GM21423 (cell line): ENCODE measurements around the gene PKP4.
A peak's percentile ranks its signal among the peaks of the same experiment; 100 is the strongest.
"Not testable (repeated sequence)": the region's sequence is repeated elsewhere in the genome, so short reads cannot be mapped to it uniquely, and the experiment has no call there.

ENCODE experiments used
- ATAC-seq: cut with Tn5 transposase; IDR thresholded peaks from one replicate; pipeline ENCODE4 v1.9.1; 2021; ENCODE audit warnings: mild to moderate bottlenecking, moderate library complexity; ENCODE audit not compliant: unreplicated experiment

Gene PKP4, protein sequence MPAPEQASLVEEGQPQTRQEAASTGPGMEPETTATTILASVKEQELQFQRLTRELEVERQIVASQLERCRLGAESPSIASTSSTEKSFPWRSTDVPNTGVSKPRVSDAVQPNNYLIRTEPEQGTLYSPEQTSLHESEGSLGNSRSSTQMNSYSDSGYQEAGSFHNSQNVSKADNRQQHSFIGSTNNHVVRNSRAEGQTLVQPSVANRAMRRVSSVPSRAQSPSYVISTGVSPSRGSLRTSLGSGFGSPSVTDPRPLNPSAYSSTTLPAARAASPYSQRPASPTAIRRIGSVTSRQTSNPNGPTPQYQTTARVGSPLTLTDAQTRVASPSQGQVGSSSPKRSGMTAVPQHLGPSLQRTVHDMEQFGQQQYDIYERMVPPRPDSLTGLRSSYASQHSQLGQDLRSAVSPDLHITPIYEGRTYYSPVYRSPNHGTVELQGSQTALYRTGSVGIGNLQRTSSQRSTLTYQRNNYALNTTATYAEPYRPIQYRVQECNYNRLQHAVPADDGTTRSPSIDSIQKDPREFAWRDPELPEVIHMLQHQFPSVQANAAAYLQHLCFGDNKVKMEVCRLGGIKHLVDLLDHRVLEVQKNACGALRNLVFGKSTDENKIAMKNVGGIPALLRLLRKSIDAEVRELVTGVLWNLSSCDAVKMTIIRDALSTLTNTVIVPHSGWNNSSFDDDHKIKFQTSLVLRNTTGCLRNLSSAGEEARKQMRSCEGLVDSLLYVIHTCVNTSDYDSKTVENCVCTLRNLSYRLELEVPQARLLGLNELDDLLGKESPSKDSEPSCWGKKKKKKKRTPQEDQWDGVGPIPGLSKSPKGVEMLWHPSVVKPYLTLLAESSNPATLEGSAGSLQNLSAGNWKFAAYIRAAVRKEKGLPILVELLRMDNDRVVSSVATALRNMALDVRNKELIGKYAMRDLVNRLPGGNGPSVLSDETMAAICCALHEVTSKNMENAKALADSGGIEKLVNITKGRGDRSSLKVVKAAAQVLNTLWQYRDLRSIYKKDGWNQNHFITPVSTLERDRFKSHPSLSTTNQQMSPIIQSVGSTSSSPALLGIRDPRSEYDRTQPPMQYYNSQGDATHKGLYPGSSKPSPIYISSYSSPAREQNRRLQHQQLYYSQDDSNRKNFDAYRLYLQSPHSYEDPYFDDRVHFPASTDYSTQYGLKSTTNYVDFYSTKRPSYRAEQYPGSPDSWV

DNA sequence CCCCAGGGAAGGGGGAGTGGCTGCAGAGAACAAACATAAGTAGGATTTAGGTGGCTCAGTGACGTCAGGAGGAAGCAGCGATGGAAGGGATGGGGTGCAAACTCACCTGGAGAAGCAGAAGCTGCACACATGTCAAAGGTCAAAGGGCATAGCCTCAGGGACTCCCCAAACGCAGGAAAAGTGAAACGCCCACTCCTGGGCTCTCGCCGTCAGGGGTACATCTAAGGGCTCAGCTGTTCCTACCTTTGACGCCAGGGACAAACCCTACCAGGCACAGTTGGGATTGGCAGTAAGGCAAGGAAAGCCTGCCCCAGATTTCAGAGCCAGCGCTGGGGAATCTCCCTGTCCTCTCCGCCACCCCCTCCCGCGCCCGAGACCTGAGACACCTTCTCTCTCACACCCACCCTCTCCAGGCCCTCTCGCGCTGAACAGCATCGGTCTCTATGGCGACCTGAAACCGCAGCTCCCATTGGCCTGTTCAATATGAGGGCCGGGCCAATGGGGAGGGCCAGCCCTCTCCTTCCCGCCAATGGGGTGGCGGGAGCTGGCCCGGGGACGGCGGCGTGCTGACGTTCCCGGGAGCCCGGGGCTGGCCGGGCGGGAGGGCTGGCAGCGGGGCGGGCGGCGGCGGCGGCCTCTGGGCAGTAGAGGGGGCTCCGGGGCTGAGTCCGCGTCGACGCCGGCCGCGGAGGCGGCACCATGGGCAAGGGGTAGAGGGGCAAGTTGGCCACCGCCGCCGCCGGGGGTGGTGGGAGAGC, at the start of gene PKP4, which contains the start of gene CCDC148:
TSS of gene PKP4 (plus strand) at position 644 of the 758 bp plus-strand sequence. CDS start 76,233 bp downstream, outside the sequence.
TSS of gene CCDC148 (minus strand) at position 445 of the 758 bp plus-strand sequence. CDS start at position 131, 314 bp downstream.
- ATAC-seq: peak; percentile 92

DNA sequence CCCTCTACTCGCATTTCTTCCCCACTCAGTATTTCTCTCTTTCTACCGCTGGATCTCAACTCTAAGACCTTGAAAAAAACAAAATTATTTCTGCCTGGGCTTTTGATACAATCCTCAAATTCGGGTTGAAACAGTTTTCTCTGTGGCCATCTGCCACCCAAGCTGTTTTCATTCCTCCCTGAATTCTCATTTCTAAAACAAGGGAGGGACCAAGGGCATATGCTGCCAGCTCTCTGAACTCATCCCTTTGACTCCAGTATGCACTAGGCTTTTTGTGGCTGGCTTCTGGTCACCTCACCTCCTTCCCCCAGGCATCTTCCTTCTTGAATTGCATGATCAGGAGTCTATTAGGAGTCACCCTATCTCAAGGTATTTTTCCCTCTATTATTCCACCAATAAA, 49.7 kb upstream of the PKP4 start:
- ATAC-seq: no peak

DNA sequence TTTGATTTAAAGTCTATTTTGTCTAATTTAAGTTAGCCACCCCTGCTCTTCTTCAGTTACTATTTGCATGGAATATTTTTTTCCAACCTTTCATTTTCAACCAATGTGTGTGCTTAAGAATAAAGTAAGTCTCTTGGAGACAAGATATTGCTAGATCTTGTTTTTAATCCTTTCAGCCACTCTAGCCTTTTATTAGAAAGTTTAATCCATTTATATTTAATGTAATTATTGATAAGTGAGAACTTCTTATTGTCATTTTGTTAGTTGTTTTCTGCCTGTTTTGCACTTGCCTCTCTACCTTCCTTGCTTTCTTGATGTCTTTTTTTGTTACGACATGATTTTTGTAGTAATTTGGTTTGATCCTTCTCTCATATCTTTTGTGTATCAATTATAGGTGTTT, 46.6 kb upstream of the PKP4 start:
- no peak for ATAC-seq

DNA sequence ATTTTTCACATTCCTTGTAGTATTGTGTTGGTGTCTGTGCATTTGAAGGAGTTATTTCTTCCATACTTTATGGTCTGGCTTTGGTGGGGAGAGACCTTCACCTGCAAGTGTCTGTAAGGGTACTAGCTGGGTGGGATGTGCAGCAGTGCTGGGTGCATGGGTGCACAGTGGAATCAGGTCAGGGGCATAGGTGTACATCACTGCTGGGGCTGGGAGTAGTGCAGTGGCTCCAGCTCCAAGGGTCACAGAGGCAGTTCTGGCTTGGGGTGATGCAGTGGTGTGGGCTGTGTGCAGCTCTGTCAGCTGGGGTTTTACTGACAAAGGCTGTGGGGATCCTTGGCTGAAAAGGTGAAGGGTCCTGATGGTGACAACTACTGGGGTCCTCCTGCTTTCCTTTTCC, 45.0 kb upstream of the PKP4 start:
- no peak for ATAC-seq

DNA sequence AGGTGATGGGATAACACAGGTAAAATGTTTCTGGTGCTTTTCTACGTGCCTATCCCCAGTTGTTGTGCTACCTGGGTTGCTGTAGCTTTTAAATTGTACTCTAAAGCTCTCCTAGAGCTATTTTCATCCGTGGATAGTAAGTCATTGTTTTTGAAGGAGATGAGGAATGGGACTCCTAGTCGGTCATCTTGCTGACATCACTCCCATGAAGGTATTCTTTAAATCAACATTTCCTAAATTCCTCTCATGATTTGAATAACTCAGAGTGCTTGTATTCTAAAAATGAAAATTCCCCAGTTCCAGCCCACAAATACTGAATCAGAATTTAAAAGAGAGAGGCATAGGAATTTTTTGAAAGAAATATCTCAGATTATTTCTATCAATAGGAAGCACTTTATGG, 44.5 kb upstream of the PKP4 start:
- ATAC-seq: no peak

DNA sequence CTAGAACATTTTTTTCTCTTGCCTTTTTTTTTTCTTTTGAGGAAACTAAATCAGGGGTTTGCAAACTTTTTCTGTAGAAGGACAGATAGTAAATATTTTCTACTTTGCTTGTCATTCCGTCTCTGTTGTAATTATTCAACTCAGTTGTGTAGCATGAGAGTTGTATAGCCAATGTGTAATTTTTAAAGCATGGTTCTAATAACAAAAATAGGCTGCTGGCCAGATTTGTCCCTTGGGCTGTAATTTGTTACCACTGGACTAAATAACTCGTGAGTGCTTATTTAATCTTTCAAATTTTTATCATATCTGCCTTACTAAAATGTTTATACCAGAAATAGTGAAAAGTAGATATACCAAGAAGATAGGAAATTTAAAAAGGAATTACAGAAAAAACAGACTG, 43.2 kb upstream of the PKP4 start:
- no peak for ATAC-seq

DNA sequence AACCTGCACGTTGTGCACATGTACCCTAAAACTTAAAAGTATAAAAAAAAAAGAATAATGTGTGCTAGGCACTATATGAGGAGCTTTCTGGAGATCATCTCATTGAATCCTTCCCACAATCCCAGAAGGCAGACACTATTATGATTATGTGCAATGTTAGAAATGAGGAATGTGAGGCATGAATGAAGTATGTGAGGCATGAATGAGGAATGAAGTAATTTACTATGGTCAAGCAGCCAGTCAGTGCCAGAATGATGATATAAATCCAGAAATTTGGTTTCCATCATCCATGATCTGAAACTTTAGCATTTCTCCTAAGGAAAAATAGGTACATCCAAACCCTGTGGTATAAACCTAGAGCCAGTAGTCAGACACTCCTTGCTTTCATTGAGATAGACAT, 42.2 kb upstream of the PKP4 start:
- ATAC-seq: no peak

DNA sequence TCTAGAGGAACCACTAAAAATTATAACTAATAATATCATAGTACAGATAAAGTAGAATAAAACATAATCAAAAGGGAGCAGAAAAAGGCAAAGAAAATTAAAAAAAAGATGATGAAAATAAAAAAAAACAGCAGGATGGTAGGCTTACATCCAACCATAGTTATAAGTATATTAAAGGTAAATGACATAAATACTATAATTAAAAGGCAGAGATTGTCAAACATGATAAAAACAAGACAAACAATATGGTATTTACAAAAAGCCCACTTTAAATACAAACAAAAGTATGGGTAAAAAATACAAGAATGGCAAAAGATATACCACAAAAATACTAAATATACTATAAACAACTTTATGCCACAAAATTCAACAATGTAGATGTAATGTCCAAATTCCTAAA, 24.6 kb upstream of the PKP4 start:
- no peak for ATAC-seq

DNA sequence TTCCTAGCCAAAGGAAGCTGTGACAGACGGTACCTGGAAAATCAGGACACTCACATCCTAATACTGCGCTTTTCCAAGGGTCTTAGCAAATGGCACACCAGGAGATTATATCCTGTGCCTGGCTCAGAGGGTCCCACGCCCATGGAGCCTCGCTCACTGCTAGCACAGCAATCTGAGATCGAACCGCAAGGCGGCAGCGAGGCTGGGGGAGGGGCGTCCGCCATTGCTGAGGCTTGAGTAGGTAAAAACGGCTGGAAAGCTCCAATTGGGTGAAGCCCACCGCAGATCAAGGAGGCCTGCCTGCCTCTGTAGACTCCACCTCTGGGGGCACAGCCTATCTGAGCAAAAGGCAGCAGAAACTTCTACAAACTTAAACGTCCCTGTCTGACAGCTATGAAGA, 23.0 kb upstream of the PKP4 start:
- ATAC-seq: not testable (repeated sequence)

DNA sequence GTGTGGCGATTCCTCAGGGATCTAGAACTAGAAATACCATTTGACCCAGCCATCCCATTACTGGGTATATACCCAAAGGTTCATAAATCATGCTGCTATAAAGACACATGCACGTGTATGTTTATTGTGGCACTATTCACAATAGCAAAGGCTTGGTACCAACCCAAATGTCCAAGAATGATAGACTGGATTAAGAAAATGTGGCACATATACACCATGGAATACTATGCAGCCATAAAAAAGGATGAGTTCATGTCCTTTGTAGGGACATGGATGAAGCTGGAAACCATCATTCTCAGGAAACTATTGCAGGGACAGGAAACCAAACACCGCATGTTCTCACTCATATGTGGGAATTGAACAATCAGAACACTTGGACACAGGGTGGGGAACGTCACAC, 17.7 kb upstream of the PKP4 start:
- not testable (repeated sequence) for ATAC-seq

DNA sequence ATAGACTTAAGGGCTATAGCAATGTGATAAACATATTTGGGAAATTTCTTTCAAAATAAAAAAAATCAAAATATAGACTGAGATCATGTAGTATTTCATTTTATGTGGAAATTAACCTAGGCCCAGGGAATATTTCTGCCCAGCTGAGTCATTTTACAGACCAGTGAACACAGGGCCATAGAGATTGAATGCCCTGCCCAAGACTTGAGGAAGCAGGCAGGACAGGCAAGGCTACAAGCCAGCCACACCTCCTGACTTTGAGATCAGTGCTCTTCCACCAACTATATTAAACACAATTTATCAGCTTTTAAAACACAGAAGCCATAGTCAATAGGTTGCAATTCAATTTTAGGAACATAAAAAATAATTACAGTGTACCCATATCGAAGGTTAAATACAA, 13.1 kb upstream of the PKP4 start:
- ATAC-seq: no peak

DNA sequence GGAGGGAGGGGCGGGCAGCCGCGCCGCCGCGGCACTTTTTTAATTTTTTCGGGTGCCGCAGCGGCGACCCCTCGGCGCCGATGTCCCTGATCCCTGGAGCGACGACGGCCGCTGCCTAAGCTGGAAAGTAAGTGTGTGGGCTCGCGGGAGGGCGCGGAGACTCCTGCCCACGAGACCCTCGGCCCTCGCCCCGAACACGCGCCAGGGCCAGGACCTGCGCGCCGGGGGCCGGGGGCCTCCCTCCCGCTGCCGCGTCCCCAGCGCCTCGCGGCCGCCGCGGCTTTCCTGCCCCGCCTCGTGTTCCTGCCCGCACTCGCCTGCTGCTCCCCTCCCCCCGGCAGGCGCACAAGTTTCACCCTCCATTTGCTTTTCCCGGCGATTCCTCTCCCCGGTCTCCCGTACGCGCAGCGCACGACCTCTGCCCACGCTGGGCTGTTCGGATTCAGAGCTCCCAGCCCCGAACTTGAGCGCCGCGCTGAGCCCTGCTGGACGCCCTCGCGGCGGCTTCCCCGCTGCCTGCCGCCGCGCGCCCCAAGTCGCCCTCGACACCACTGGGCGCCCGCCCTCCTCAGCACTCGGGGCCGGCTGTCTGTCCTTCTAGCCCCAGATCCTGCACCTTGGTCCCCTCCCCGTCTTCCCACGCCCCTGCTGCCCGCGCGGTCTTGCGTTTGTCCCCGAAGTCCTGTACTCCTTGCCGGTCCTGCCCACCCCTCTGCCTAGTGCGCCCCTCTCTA, 507 bp downstream of the PKP4 start:
- peak; percentile 29 for ATAC-seq

DNA sequence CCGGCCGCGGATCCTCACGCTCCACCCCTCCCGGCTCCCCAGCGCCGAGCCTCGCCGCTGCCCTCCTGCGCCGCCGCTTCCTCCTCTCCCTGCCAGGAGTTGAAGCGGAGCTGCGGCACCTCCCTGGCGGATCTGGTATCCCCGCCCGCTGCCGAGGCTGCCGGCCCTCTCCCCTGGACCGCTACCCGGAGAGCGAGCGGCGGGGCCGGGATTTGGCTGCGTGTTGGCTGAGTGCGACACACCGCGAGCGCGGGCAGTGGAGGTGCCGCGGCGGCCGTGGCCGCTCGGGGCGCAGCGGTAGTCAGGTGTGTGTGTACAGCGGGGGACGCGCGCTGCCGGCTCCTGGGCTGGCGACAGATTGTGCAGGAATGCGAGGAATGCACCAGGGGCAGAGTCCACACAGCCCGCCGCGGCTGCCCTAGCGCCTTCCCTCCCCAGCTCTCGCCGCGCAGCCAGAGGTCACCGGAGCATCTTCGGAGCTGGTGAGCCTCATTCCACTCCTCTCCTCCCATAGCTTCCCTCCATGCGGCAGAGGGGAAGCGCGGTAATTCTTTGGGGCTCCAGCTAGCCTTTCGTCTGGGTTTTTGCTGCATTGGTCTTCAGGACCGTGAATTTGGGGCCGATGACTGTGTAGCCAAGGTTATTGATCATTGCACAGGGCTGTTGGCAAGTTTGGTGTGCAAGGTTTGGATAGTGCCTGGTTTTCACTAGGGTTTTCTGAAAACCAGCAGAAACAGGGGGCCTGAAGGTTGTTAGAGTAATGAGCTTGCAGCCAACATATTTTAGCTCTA, 1.3 kb downstream of the PKP4 start:
- ATAC-seq: peak; percentile 44

DNA sequence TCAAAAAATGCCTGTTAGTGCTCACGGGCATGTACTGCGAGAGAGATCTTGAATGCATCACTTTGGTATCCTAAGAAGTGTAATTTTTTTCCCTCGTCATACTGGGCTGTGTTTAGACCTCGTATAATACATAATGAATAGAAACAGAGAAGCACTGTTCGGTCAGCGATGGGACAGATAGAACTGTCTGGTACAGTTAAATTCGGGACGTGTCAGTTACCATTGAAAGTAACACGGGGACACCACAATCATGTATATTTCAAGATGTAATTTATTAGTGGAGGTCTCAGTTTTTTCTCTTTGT, 1.8 kb downstream of the PKP4 start:
- ATAC-seq: no peak

DNA sequence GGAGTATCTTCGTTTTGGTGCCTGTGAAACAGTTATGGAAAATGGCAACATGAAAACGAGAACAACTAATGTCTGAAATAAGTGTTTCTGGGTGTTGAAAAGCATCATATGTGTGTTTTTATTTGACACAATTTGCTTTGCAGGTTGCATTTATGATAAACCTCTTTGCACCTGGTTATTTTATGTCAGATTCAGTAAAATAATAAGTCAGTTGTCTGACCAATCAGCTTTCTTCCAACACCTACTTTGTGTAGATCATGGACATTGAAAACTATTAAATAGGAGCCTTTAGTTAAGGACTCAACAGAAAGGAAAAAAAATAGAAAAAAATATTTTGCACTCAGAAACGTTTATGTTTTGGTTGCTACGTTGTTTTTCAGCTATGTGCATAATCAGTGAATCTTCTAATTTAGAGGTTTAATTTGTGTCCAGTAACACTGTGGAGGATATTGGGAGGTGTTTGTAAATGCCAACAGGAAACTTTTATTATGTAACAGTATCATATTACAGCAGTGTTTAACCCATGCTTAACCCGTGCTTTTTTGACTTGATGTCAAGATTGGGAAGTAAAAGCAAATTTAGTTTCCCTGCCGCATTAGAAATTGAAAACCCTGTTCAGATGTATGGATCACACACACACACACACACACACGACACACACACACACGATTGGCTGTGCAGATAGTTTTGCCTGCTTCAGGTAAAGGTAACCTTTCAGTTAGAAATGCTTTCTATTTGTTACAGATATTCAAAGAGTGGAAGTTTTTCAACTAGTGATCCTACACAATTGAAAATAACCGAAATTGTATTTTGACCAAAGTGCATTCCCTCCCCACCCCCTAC, 2.6 kb downstream of the PKP4 start:
- ATAC-seq: no peak

DNA sequence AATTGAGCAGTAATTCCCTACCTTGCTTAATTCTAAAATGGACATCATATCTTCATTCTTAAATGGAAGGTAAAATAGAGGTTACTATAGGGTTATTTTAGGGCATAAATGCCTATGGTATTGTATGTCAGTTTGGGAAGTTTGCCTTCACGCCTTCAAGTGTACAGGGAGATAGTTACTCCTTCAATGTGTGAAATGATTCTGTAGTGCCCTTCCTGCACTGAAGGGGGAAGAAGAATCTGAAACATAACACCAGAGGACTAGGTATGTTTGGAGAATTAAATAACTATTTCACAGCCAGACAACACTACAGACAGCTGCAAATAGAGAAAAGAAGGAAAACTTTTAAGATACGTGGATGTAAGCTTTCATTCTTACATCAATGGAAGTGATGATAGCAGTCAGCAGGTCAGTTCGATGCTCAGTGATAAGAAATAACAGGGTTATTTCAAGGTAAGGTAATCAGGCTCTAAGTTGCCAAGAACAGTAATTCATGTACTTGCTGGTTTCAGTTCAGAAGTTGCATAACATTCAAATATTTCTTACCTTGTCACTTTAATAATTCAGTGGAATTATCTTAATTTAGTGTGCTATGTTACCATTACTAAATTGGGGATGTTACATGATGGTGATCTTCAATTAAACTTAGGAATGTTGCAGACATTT, 4.0 kb downstream of the PKP4 start:
- ATAC-seq: no peak

DNA sequence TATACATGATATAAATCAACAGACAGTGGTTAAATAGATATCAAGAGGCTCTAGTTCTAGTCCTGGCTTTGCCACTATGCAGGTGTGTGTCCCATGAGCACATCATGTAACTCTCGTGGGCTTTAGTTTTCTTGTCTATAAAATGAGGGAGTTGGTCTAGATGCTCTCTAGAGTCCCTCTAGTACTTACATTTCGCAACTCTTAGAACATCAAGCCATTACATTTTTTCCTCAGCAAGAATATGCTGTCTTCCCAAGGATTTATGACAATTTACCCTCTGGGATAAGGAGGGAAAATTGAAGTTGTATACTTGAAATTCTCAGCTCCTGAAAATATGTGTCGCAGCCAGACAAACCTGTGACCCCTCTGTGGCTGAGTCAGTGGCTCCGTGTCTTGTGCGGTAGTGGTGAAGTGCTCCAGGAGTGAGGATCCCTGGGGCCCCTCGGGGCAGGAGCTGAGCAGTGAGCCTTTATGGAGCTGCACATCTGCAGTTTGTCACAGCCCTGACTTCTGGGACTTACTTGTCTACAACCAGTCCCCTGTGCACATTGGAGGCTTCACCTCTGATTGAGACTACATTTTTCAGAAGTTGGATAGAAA, 6.8 kb downstream of the PKP4 start:
- no peak for ATAC-seq
